NCI-H460 (cell line): ENCODE data around the gene GRM1. TPM values are rescaled to one million over a fixed set of nuclear protein-coding genes. Genes with fewer than 3 reads are reported as not detected.

ENCODE experiments used
- DNase-seq: peaks from one replicate; pipeline ENCODE4 v3.0.0-alpha.2; 2016; ENCODE audit warnings: low read depth; ENCODE audit errors: extremely low read depth
- total RNA-seq: library from RNA; depleted of rRNA; stranded (reverse); fragments of >200 nt; shearing (Covaris generic); gene quantifications from 2 replicates; pipeline ENCODE4 v1.2.3, GENCODE V29; 2014

Gene GRM1
- total RNA-seq, 1 experiment from 2014 or later, result not detected

GRCh38 chr6:146095481-146095880 is 66.6 kb downstream of the GRM1 start:
- DNase-seq, result no peak

GRCh38 chr6:146097586-146097985 is 68.7 kb downstream of the GRM1 start:
- DNase-seq, result no peak

GRCh38 chr6:146100776-146101175 is 71.9 kb downstream of the GRM1 start:
- no peak for DNase-seq

GRCh38 chr6:146103416-146104072 is 74.7 kb downstream of the GRM1 start:
- DNase-seq, result no peak

GRCh38 chr6:146106532-146106931 is 77.7 kb downstream of the GRM1 start:
- DNase-seq, result no peak

GRCh38 chr6:146110990-146111389 is 82.1 kb downstream of the GRM1 start:
- DNase-seq, result no peak

GRCh38 chr6:146111881-146112450 is 83.1 kb downstream of the GRM1 start:
- no peak for DNase-seq

GRCh38 chr6:146113084-146113623 is 84.3 kb downstream of the GRM1 start:
- DNase-seq, result no peak

GRCh38 chr6:146123616-146124015 is 94.8 kb downstream of the GRM1 start:
- DNase-seq, result no peak

GRCh38 chr6:146127447-146128215 is 98.8 kb downstream of the GRM1 start:
- DNase-seq, result no peak

GRCh38 chr6:146133866-146134265 is 105.0 kb downstream of the GRM1 start:
- no peak for DNase-seq

- no peak for DNase-seq
Measured at GRCh38 chr6:146135167-146135566, 106.3 kb downstream of the GRM1 start.

GRCh38 chr6:146146836-146147235 is 118.0 kb downstream of the GRM1 start:
- DNase-seq, result no peak

GRCh38 chr6:146149770-146150169 is 120.9 kb downstream of the GRM1 start:
- DNase-seq, result no peak

GRCh38 chr6:146153040-146153758 is 124.3 kb downstream of the GRM1 start:
- no peak for DNase-seq

GRCh38 chr6:146154197-146154596 is 125.3 kb downstream of the GRM1 start:
- DNase-seq, result no peak

GRCh38 chr6:146161664-146162063 is 132.8 kb downstream of the GRM1 start:
- no peak for DNase-seq

GRCh38 chr6:146169872-146170271 is 141.0 kb downstream of the GRM1 start:
- DNase-seq, result no peak

GRCh38 chr6:146177785-146178184 is 148.9 kb downstream of the GRM1 start:
- no peak for DNase-seq

GRCh38 chr6:146183831-146184230 is 155.0 kb downstream of the GRM1 start:
- no peak for DNase-seq

- no peak for DNase-seq
Measured at GRCh38 chr6:146184701-146185100, 155.8 kb downstream of the GRM1 start.
